ENCODE results near the gene XXYLT1.

- TF ChIP-seq CTCF (IDR thresholded peaks at IDR 0.05), result no peak
- TF ChIP-seq POLR2A (IDR thresholded peaks at IDR 0.05), result no peak
Measured at GRCh38 chr3:195071916-195072820, 198.8 kb downstream of the XXYLT1 start.
